GM18861 (cell line): ENCODE results near the gene PARN.
"Not testable (repeated sequence)": the region's sequence is repeated elsewhere in the genome, so short reads cannot be mapped to it uniquely, and the experiment has no call there.

Experiments used
- ATAC-seq: cut with Tn5 transposase; IDR thresholded peaks from one replicate; pipeline ENCODE4 v1.9.1; 2021; ENCODE audit not compliant: unreplicated experiment

PARN gene

GRCh38 chr16:14632693-14633569 is 2.9 kb upstream of the PARN start, which contains the start of gene BFAR:
Gene BFAR, plus strand, starts transcription at chr16:14632951. Its CDS starts 11,396 bp downstream, at chr16:14644347.
- peak; percentile 64 for ATAC-seq

GRCh38 chr16:14630620-14631330 is 715 bp upstream of the PARN start:
- not testable (repeated sequence) for ATAC-seq

- no peak for ATAC-seq
Measured at GRCh38 chr16:14629612-14629918, 495 bp downstream of the PARN start.

- ATAC-seq: no peak
Measured at GRCh38 chr16:14628806-14629611, 1.1 kb downstream of the PARN start.

- no peak for ATAC-seq
Measured at GRCh38 chr16:14627078-14627477, 3.0 kb downstream of the PARN start.

GRCh38 chr16:14618566-14618965 is 11.5 kb downstream of the PARN start:
- ATAC-seq: no peak

- ATAC-seq: no peak
Measured at GRCh38 chr16:14616280-14616679, 13.8 kb downstream of the PARN start.

- no peak for ATAC-seq
Measured at GRCh38 chr16:14613991-14614390, 16.1 kb downstream of the PARN start.

GRCh38 chr16:14611660-14612059 is 18.4 kb downstream of the PARN start:
- ATAC-seq: no peak

- ATAC-seq: no peak
Measured at GRCh38 chr16:14609716-14610115, 20.3 kb downstream of the PARN start.

GRCh38 chr16:14608604-14609003 is 21.5 kb downstream of the PARN start:
- ATAC-seq: peak; percentile 13

- peak; percentile 41 for ATAC-seq
Measured at GRCh38 chr16:14608111-14608566, 21.9 kb downstream of the PARN start.

- no peak for ATAC-seq
Measured at GRCh38 chr16:14606102-14606501, 24.0 kb downstream of the PARN start.

- no peak for ATAC-seq
Measured at GRCh38 chr16:14602443-14602963, 27.6 kb downstream of the PARN start.

- no peak for ATAC-seq
Measured at GRCh38 chr16:14600164-14600563, 29.9 kb downstream of the PARN start.

GRCh38 chr16:14586637-14587305 is 43.3 kb downstream of the PARN start:
- ATAC-seq: no peak

GRCh38 chr16:14585287-14585686 is 44.8 kb downstream of the PARN start:
- ATAC-seq: no peak

- ATAC-seq: not testable (repeated sequence)
Measured at GRCh38 chr16:14580926-14581325, 49.1 kb downstream of the PARN start.

GRCh38 chr16:14579266-14579665 is 50.8 kb downstream of the PARN start:
- no peak for ATAC-seq

GRCh38 chr16:14576532-14576931 is 53.5 kb downstream of the PARN start:
- no peak for ATAC-seq

- ATAC-seq: no peak
Measured at GRCh38 chr16:14576069-14576468, 54.0 kb downstream of the PARN start.
